Neuronal stem cell (in vitro differentiated cells): Measurements from ENCODE around the gene TRNAU1AP.

Experiments
- DNase-seq: peaks from one replicate; pipeline ENCODE4 v3.0.0-alpha.2; 2013; ENCODE audit warnings: low spot score
- H2AFZ ChIP-seq: one replicate; pipeline ENCODE4 v1.6.1; 2013; ENCODE audit warnings: mild to moderate bottlenecking, low read length, inconsistent platforms
- H2AK5ac ChIP-seq: 2 replicates; pipeline ENCODE4 v1.6.1; 2013; ENCODE audit warnings: low read depth, mild to moderate bottlenecking, inconsistent platforms, low read length, moderate library complexity, mixed read lengths
- H2BK120ac ChIP-seq: 2 replicates; pipeline ENCODE4 v1.6.1; 2013; ENCODE audit warnings: low read depth, mild to moderate bottlenecking, inconsistent platforms, low read length, moderate library complexity, mixed read lengths
- H2BK12ac ChIP-seq: one replicate; pipeline ENCODE4 v1.6.1; 2013; ENCODE audit warnings: low read length, inconsistent platforms
- H2BK15ac ChIP-seq: 2 replicates; pipeline ENCODE4 v1.6.1; 2013; ENCODE audit warnings: mild to moderate bottlenecking, low read length, inconsistent platforms, mixed read lengths
- H2BK5ac ChIP-seq: one replicate; pipeline ENCODE4 v1.6.1; 2013; ENCODE audit warnings: inconsistent platforms, mild to moderate bottlenecking, low read length, moderate library complexity
- H3K14ac ChIP-seq: one replicate; pipeline ENCODE4 v1.6.1; 2013; ENCODE audit warnings: low read length, inconsistent platforms
- H3K18ac ChIP-seq: 2 replicates; pipeline ENCODE4 v1.6.1; 2013; ENCODE audit warnings: low read length, inconsistent platforms
- H3K23ac ChIP-seq: 2 replicates; pipeline ENCODE4 v1.6.1; 2013; ENCODE audit warnings: low read depth, mild to moderate bottlenecking, mixed read lengths, low read length, inconsistent platforms; ENCODE audit not compliant: poor library complexity
- H3K27ac ChIP-seq: replicated peaks from 3 replicates; pipeline ENCODE4 v1.5.1; 2013; ENCODE audit warnings: low read length, inconsistent platforms
- H3K27me3 ChIP-seq, 3 experiments: 2 replicates each; pipeline ENCODE4 v1.6.1; 2013; ENCODE audit warnings: low read length in 3 of 3, mild to moderate bottlenecking in 2 of 3, inconsistent platforms in 1 of 3, low read depth in 1 of 3, mixed read lengths in 1 of 3, moderate library complexity in 1 of 3; ENCODE audit not compliant: control insufficient read depth in 3 of 3, insufficient read depth in 3 of 3
- H3K36me3 ChIP-seq, 2 donors: replicated peaks in 1 of 2; 2 replicates each; pipeline ENCODE4 v1.6.1; 2013; ENCODE audit warnings: low read length in 2 of 2; ENCODE audit not compliant: control insufficient read depth in 2 of 2, insufficient read depth in 2 of 2
- H3K4ac ChIP-seq: 2 replicates; pipeline ENCODE4 v1.6.1; 2013; ENCODE audit warnings: inconsistent platforms, mild to moderate bottlenecking, low read length, moderate library complexity
- H3K4me1 ChIP-seq, 2 donors: 1 replicate in 1 of 2; 2 replicates in 1 of 2; pipeline ENCODE4 v1.6.1; 2013; ENCODE audit warnings: low read length in 2 of 2, low read depth in 1 of 2; ENCODE audit not compliant: control insufficient read depth in 2 of 2, insufficient read depth in 1 of 2
- H3K4me2 ChIP-seq: one replicate; pipeline ENCODE4 v1.6.1; 2013; ENCODE audit warnings: mild to moderate bottlenecking, low read length, inconsistent platforms; ENCODE audit not compliant: insufficient read depth, poor library complexity, severe bottlenecking
- H3K4me3 ChIP-seq, 2 donors: 2 replicates each; pipeline ENCODE4 v1.5.1; 2013; ENCODE audit warnings: low read length in 2 of 2, mild to moderate bottlenecking in 2 of 2, inconsistent platforms in 1 of 2, moderate library complexity in 1 of 2
- H3K79me1 ChIP-seq: one replicate; pipeline ENCODE4 v1.6.1; 2013; ENCODE audit warnings: low read depth, mild to moderate bottlenecking, inconsistent platforms, low read length, moderate library complexity
- H3K9ac ChIP-seq: one replicate; pipeline ENCODE4 v1.6.1; 2013; ENCODE audit warnings: mild to moderate bottlenecking, low read depth, low read length, inconsistent platforms; ENCODE audit not compliant: poor library complexity
- H3K9me3 ChIP-seq, 2 donors: replicated peaks in 1 of 2; 2 replicates each; pipeline versions ENCODE3 to v1.6.1; 2013; ENCODE audit warnings: low read length in 2 of 2, mild to moderate bottlenecking in 2 of 2, inconsistent platforms in 1 of 2, low read depth in 1 of 2, mixed read lengths in 1 of 2, moderate library complexity in 1 of 2; ENCODE audit not compliant: control insufficient read depth in 2 of 2, insufficient read depth in 1 of 2
- H4K8ac ChIP-seq: one replicate; pipeline ENCODE4 v1.6.1; 2013; ENCODE audit warnings: low read depth, mild to moderate bottlenecking, inconsistent platforms, low read length, moderate library complexity
- H4K91ac ChIP-seq: one replicate; pipeline ENCODE4 v1.6.1; 2013; ENCODE audit warnings: low read length, low read depth, mild to moderate bottlenecking, inconsistent platforms; ENCODE audit not compliant: poor library complexity
- WGBS, 2 donors: extraction: QIAGEN DNeasy Blood & Tissue Kit; methylation state at CpG; one replicate each; pipeline ENCODE4 v1.1.7; 2013; ENCODE audit warnings: missing lambda C conversion rate in 2 of 2, mixed read lengths in 1 of 2; ENCODE audit not compliant: insufficient read length in 2 of 2, insufficient replicate concordance in 1 of 2; ENCODE audit errors: extremely low coverage in 2 of 2; 5-methylcytosine and 5-hydroxymethylcytosine counted together

TRNAU1AP gene

DNA sequence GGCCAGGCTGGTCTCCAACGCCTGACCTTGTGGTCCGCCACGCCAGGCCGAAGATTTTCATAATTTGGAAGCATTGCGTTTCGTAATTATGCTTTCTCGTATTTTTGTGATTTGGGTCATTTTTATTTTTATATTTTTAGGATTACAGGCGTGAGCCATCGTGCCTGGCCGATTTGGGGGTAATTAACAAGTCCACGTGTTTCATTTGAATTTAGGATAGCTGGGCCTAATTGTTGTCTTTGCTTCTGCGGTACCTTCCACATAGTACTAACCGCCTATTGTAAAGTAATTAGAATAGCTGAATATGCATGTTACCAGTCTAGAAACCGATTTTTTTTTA, 46.0 kb upstream of the TRNAU1AP start:
- Histone ChIP-seq H3K4me2 (peak overlapping the region; percentile 76), H2BK120ac (no peak overlapping the region), H3K9me3 (peaks cover 2 to 3% of the 10 kb centered on the region in 2 donors), H3K27me3 (no peaks in the 10 kb centered on the region), H2BK5ac (no peak overlapping the region), H3K18ac (no peak overlapping the region), H4K91ac (no peak overlapping the region), H3K14ac (no peak overlapping the region), H2BK15ac (no peak overlapping the region), H3K36me3 (peaks cover 25 to 51% of the 10 kb centered on the region in 2 donors), H3K27ac (peak overlapping the region; percentile 62), H3K23ac (no peak overlapping the region), H3K9ac (no peak overlapping the region), H3K4ac (no peak overlapping the region), H2AFZ (no peak overlapping the region), H4K8ac (no peak overlapping the region), H2BK12ac (no peak overlapping the region), H2AK5ac (no peak overlapping the region), H3K4me3 (peak overlapping the region; percentile 71 to 91), H3K79me1 (no peaks in the 10 kb centered on the region), H3K4me1 (peaks cover 9 to 19% of the 10 kb centered on the region in 2 donors)
- no peak for DNase-seq
- no CpG with 5 or more reads among the region's 14 CpGs for WGBS, 2 donors

DNA sequence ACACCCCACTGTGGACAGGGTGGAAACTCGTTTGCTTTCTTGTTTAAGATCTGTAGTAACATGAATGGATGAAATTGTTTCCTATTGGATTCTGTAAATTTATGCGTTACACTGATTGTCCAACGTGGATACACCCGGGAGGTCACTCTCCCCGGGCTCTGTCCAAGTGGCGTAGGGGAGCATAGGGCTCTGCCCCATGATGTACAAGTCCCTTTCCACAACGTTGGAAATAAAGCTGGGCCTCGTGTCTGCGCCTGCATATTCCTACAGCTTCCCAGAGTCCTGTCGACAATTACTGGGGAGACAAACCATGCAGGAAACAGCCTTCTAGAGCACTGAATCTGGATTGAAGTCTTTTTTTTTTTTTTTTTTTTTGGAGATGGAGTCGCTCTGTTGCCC, 45.6 kb upstream of the TRNAU1AP start:
- peak overlapping the region; percentile 62 for H3K27ac ChIP-seq
- no peak overlapping the region for H2BK15ac ChIP-seq
- H2AFZ ChIP-seq, result no peak overlapping the region
- H3K4me2 ChIP-seq, result peak overlapping the region; percentile 76
- H3K9me3 ChIP-seq, result peaks cover 2 to 3% of the 10 kb centered on the region in 2 donors
- no peak overlapping the region for H3K18ac ChIP-seq
- H3K4ac ChIP-seq, result no peak overlapping the region
- H3K4me3 ChIP-seq, result peak overlapping the region; percentile 71 to 91
- no peak overlapping the region for H3K9ac ChIP-seq
- WGBS, 2 donors, result no CpG with 5 or more reads among the region's 11 CpGs
- H4K8ac ChIP-seq, result no peak overlapping the region
- H3K4me1 ChIP-seq, result peaks cover 9 to 19% of the 10 kb centered on the region in 2 donors
- no peak overlapping the region for H2BK5ac ChIP-seq
- H2BK120ac ChIP-seq, result no peak overlapping the region
- no peak overlapping the region for H3K23ac ChIP-seq
- DNase-seq, result no peak
- H4K91ac ChIP-seq, result no peak overlapping the region
- H2BK12ac ChIP-seq, result no peak overlapping the region
- H3K27me3 ChIP-seq, result no peaks in the 10 kb centered on the region
- H3K79me1 ChIP-seq, result no peaks in the 10 kb centered on the region
- H3K36me3 ChIP-seq, result peaks cover 28 to 54% of the 10 kb centered on the region in 2 donors
- no peak overlapping the region for H2AK5ac ChIP-seq
- no peak overlapping the region for H3K14ac ChIP-seq

DNA sequence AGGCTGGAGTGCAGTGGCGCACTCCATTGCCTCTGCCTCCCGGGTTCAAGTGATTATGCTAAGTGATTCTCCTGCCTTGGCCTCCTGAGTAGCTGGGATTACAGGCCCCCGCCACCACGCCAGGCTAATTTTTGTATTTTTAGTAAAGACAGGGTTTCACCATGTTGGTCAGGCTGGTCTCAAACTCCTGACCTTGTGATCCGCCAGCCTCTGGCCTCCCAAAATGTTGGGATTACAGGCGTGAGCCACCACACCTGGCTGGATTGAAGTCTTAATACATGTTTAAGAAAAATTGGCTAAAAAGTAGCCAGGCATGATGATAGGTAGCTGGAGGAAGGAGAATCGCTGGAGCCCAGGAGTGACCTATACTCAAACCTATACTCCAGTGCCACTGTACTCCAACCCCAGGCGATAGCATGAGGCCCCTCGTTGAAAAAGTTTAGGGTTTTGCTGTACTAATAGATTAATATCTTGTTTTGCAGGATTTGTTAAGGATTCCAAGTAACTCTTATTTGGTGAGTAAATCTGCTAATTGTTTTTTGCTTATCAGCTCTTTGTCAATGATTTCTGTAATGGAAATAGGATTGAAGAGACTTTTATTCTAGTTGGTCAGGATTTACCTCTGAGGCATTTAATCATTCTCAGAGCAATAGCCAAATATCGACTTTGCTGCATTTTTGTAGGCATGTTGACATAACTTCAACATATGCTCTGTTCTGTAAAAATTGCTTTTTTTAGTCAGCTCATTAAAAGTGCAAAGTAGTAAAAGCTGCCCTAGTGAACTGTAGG, 45.0 kb upstream of the TRNAU1AP start:
- no peak for DNase-seq
- no peak overlapping the region for H3K23ac ChIP-seq
- no peak overlapping the region for H2AFZ ChIP-seq
- H3K4me2 ChIP-seq, result peak overlapping the region; percentile 76
- H3K4ac ChIP-seq, result no peak overlapping the region
- H3K4me1 ChIP-seq, result peaks cover 9 to 19% of the 10 kb centered on the region in 2 donors
- no peak overlapping the region for H3K18ac ChIP-seq
- H3K14ac ChIP-seq, result no peak overlapping the region
- no peak overlapping the region for H2BK5ac ChIP-seq
- peak overlapping the region; percentile 62 for H3K27ac ChIP-seq
- no CpG with 5 or more reads among the region's 10 CpGs for WGBS, 2 donors
- H3K9me3 ChIP-seq, result peaks cover 2 to 3% of the 10 kb centered on the region in 2 donors
- peaks cover 28 to 59% of the 10 kb centered on the region in 2 donors for H3K36me3 ChIP-seq
- no peak overlapping the region for H2BK12ac ChIP-seq
- peak overlapping the region; percentile 27 for H3K9ac ChIP-seq
- H3K79me1 ChIP-seq, result no peaks in the 10 kb centered on the region
- H3K27me3 ChIP-seq, result no peaks in the 10 kb centered on the region
- H3K4me3 ChIP-seq, result peak overlapping the region; percentile 71 to 91
- H2AK5ac ChIP-seq, result no peak overlapping the region
- H2BK120ac ChIP-seq, result no peak overlapping the region
- H4K8ac ChIP-seq, result no peak overlapping the region
- no peak overlapping the region for H4K91ac ChIP-seq
- H2BK15ac ChIP-seq, result no peak overlapping the region

DNA sequence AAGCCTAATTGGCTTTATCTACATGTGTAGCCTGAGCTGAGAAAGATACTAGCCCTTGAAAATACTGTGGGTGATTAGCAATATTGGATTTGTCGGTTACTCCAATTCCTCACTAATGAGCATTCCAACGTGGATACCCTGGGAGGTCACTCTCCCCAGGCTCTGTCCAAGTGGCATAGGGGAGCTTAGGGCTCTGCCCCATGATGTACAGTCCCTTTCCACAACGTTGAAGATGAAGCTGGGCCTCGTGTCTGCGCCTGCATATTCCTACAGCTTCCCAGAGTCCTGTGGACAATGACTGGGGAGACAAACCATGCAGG, 44.5 kb upstream of the TRNAU1AP start:
- Histone ChIP-seq H2AFZ (no peak overlapping the region), H3K36me3 (peaks cover 28 to 65% of the 10 kb centered on the region in 2 donors), H2BK15ac (no peak overlapping the region), H3K9ac (no peak overlapping the region), H3K4ac (no peak overlapping the region), H3K14ac (no peak overlapping the region), H3K23ac (no peak overlapping the region), H2BK120ac (no peak overlapping the region), H2BK5ac (no peak overlapping the region), H3K4me1 (peaks cover 9 to 19% of the 10 kb centered on the region in 2 donors), H3K4me3 (peak overlapping the region; percentile 41 to 71), H2BK12ac (no peak overlapping the region), H3K9me3 (peaks cover 2 to 3% of the 10 kb centered on the region in 2 donors), H2AK5ac (no peak overlapping the region), H3K27ac (peak overlapping the region; percentile 62), H3K4me2 (peak overlapping the region; percentile 2), H4K91ac (no peak overlapping the region), H3K27me3 (no peaks in the 10 kb centered on the region), H4K8ac (no peak overlapping the region), H3K79me1 (no peaks in the 10 kb centered on the region), H3K18ac (no peak overlapping the region)
- WGBS, 2 donors, result no CpG with 5 or more reads among the region's 5 CpGs
- DNase-seq, result no peak
